ENCODE data around the gene RRP12. TPM values are rescaled to one million over a fixed set of nuclear protein-coding genes. Genes with fewer than 3 reads are reported as not detected.

RRP12 gene
- total and polyA plus RNA-seq, 9 of the 15 experiments (the other 6 are each of a cell fraction or from before 2014, with no cell fraction given), result 4.6 to 68.2 (median 21.8) TPM

DNA sequence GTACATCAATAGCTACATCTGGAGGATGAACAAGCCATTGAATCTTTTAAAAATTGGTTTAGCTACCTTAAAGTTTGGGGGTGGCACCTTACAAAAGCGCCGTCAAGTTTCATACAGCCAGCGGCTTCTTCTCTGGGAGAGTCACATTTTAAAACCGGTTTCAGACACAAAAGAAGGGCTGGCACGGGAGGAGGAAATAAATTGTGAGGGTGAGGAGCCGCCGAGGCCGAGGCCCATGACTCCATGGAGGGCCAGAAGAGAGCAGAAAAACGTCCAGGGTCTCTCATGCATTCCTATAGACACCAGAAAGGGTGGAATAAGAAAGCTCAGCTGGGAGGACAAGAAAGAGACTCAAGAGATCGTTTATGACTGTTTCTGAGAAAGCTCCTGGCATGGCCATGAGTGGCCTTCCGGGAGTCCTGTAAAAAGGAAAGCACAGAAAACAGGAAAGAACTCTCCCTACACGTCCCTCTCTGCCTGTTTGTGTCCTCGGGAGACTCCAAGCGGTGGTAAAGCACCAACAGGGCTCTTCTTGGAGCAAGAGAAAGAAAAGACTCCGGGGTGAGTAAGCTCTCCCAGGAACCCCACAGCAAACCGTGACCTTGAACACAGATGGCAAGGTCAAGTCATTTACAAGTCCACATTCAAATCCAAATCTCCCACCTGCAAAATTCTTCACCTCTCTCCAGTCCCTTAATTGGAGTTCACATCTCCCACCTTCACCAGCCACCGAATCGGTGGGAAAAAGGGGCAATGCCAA lies 68.4 kb downstream of the RRP12 start:
- Histone ChIP-seq H3K27me3 (ENCODE audit: control insufficient read depth in 2 of 2, insufficient read depth in 2 of 2, low read length in 2 of 2) (no peaks in the 10 kb centered on the region), H3K4me1 (replicated peaks in 1 of 2; ENCODE audit: control insufficient read depth in 2 of 2, insufficient read depth in 2 of 2, low read length in 2 of 2) (peaks cover 28 to 36% of the 10 kb centered on the region in 2 experiments), H3K27ac (ENCODE audit: extremely low read depth, low read depth, low read length) (peak overlapping the region; percentile 98), H3K36me3 (ENCODE audit: control insufficient read depth, insufficient read depth, low read length) (peaks cover 27% of the 10 kb centered on the region), H3K4me3 (peak overlapping the region; percentile 73), H2AFZ (ENCODE audit: low read depth, low read length) (peak overlapping the region; percentile 48), H3K9me3 (replicated peaks; ENCODE audit: control insufficient read depth, insufficient read depth, low read depth, low read length) (no peaks in the 10 kb centered on the region), H3K4me2 (ENCODE audit: insufficient read depth, low read length) (peak overlapping the region; percentile 92), H4K20me1 (replicated peaks; ENCODE audit: control insufficient read depth, insufficient read depth, low read length) (no peaks in the 10 kb centered on the region), H3K9me1 (ENCODE audit: control insufficient read depth, insufficient read depth, low read length) (no peaks in the 10 kb centered on the region), H3K79me2 (ENCODE audit: control insufficient read depth, insufficient read depth, low read length) (peaks cover 51% of the 10 kb centered on the region), H3K9ac (ENCODE audit: insufficient read depth in 1 of 2, low read depth in 2 of 2, low read length in 2 of 2) (peak overlapping the region; percentile 89 to 93)
- ChIA-PET POLR2A (interaction anchor here (0.6 to 2.3 kb wide), 16 partner anchors 7 to 1200 kb away, joined by 3 to 8 read pairs (median 4); partner anchors contain the start of genes ARHGAP19 and RRP12), CTCF (ENCODE audit: low intra/inter-chr PET ratio) (interaction anchor here (1.0 to 1.4 kb wide), 2 partner anchors 54 to 295 kb away, joined by 3 read pairs; no protein-coding TSS in a partner anchor)
- WGBS (ENCODE audit: insufficient coverage, low coverage, missing lambda C conversion rate), result 2% methylated on average over 14 of the region's 18 CpGs
- peak; percentile 42 to 77 (median 46) for DNase-seq (ENCODE audit: extremely low read depth in 1 of 4, low spot score in 3 of 4)
- BruUV-seq (replicated peaks), result TSS peak; percentile 60
- intact Hi-C loops (cut with micrococcal nuclease), result loop anchor here (2.0 to 5.0 kb wide), 2 partner anchors 40 to 54 kb away; partner anchors contain the start of gene ARHGAP19
- peak; percentile 85 for FAIRE-seq
- peak; percentile 43 for ATAC-seq
- in situ Hi-C loops (cut with MboI), result no loop called here
- TF ChIP-seq NR4A1 (CRISPR knock-in tag; IDR thresholded peaks at IDR 0.05), result no peak
- no peak for TF ChIP-seq NR4A1 (tag; IDR thresholded peaks at IDR 0.05)
- TF ChIP-seq, protein P1, sequence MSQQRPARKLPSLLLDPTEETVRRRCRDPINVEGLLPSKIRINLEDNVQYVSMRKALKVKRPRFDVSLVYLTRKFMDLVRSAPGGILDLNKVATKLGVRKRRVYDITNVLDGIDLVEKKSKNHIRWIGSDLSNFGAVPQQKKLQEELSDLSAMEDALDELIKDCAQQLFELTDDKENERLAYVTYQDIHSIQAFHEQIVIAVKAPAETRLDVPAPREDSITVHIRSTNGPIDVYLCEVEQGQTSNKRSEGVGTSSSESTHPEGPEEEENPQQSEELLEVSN (IDR thresholded peaks at IDR 0.05; ENCODE audit: borderline replicate concordance in 1 of 2, extremely low read depth in 1 of 2, insufficient read depth in 1 of 2, insufficient read length in 1 of 2, low read depth in 1 of 2, low read length in 1 of 2, poor library complexity in 1 of 2, severe bottlenecking in 1 of 2), result no peak
- no peak for TF ChIP-seq NFIX (CRISPR knock-in tag; IDR thresholded peaks at IDR 0.05; ENCODE audit: low read depth)
- TF ChIP-seq MIER1 (IDR thresholded peaks at IDR 0.05; ENCODE audit: low read depth), result no peak
- TF ChIP-seq JUND (IDR thresholded peaks at IDR 0.05; ENCODE audit: borderline replicate concordance, low read depth, low read length), result 0 out of 2 replicates have a peak, but pooled peaks have one; percentile 2
- no peak; the same call in 1 of the 3 replicates for TF ChIP-seq JUND (tag; IDR thresholded peaks at IDR 0.05; ENCODE audit: borderline replicate concordance, low read depth, low read length)
- TF ChIP-seq SREBF2 (CRISPR knock-in tag; IDR thresholded peaks at IDR 0.05), result no peak
- TF ChIP-seq HDAC2 (IDR thresholded peaks at IDR 0.05), result peak; percentile 15; the same call in 1 of the 2 replicates
- TF ChIP-seq CEBPB (tag; IDR thresholded peaks at IDR 0.05), result no peak
- TF ChIP-seq RFX7 (CRISPR knock-in tag; IDR thresholded peaks at IDR 0.05), result no peak
- TF ChIP-seq HNRNPL (IDR thresholded peaks at IDR 0.05; ENCODE audit: low read depth, low read length), result no peak
- peak; percentile 30; the same call in 1 of the 2 replicates for TF ChIP-seq ETV1 (tag; conservative IDR thresholded peaks at IDR 0.05; ENCODE audit: low read depth)
- no peak for TF ChIP-seq ZNF445 (CRISPR knock-in tag; IDR thresholded peaks at IDR 0.05; ENCODE audit: low read depth)
- TF ChIP-seq, protein P2, sequence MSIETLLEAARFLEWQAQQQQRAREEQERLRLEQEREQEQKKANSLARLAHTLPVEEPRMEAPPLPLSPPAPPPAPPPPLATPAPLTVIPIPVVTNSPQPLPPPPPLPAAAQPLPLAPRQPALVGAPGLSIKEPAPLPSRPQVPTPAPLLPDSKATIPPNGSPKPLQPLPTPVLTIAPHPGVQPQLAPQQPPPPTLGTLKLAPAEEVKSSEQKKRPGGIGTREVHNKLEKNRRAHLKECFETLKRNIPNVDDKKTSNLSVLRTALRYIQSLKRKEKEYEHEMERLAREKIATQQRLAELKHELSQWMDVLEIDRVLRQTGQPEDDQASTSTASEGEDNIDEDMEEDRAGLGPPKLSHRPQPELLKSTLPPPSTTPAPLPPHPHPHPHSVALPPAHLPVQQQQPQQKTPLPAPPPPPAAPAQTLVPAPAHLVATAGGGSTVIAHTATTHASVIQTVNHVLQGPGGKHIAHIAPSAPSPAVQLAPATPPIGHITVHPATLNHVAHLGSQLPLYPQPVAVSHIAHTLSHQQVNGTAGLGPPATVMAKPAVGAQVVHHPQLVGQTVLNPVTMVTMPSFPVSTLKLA (conservative IDR thresholded peaks at IDR 0.05), result 0 out of 4 replicates have a peak, but pooled peaks have one; percentile 15 to 31
- TF ChIP-seq, protein P3, sequence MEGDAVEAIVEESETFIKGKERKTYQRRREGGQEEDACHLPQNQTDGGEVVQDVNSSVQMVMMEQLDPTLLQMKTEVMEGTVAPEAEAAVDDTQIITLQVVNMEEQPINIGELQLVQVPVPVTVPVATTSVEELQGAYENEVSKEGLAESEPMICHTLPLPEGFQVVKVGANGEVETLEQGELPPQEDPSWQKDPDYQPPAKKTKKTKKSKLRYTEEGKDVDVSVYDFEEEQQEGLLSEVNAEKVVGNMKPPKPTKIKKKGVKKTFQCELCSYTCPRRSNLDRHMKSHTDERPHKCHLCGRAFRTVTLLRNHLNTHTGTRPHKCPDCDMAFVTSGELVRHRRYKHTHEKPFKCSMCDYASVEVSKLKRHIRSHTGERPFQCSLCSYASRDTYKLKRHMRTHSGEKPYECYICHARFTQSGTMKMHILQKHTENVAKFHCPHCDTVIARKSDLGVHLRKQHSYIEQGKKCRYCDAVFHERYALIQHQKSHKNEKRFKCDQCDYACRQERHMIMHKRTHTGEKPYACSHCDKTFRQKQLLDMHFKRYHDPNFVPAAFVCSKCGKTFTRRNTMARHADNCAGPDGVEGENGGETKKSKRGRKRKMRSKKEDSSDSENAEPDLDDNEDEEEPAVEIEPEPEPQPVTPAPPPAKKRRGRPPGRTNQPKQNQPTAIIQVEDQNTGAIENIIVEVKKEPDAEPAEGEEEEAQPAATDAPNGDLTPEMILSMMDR (IDR thresholded peaks at IDR 0.05 in 2 of 3, conservative IDR thresholded peaks at IDR 0.05 in 1 of 3; ENCODE audit: insufficient read depth in 2 of 3, low read depth in 1 of 3, low read length in 3 of 3), result peak in 2 of 3 experiments; percentile 12 to 62; a peak in 2 of 6 replicates

Measured in K562 (cell line).